SH-SY5Y (cell line): ENCODE measurements around the gene SPTLC2.

Experiments used
- GATA2 ChIP-seq: IDR thresholded peaks from 2 replicates; pipeline ENCODE4 v1.6.1; 2011; ENCODE audit warnings: mild to moderate bottlenecking, low read depth, low read length
- GATA3 ChIP-seq: IDR thresholded peaks from 2 replicates; pipeline ENCODE4 v1.6.1; 2011; ENCODE audit warnings: low read depth, mild to moderate bottlenecking, low read length, moderate library complexity

SPTLC2 gene

DNA sequence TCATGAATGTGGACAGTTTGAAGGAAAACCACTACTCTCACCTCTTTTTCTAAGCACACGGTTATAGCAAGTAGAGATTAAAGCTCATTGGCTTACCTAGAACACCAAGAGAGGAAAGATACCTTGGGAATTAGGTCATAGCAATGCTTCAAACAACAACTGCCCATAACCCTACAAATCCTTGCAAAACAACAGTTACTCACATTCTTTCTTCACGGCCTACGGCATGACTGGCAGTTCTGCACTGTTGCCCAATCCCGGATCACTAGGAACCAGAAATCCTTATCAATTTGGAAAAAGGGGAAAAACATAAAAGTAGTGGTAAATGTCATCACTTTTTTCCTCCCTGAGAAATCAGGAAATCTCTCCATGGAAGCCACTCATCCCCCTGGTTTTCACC is 108.2 kb downstream of the SPTLC2 start:
- TF ChIP-seq GATA3 (no peak), GATA2 (no peak)

DNA sequence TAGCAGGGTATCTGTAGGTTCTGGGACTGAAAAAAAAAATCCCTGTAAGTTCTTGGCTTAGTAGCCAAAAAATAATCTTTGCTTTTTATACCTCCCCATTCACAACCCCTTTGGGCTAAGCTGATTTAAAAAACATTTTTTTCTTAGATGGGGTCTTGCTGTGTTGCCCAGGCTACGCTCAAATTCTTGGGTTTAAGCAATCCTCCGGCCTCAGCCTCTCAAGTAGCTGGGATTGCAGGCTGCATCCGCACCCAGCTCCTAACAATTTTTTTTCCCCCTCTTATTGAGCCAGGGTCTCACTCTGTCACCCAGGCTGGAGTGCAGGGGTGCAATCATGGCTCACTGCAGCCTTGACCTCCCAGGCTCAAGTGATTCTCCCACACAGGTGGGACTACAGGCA is 108.7 kb downstream of the SPTLC2 start:
- TF ChIP-seq GATA2 (no peak), GATA3 (no peak)

DNA sequence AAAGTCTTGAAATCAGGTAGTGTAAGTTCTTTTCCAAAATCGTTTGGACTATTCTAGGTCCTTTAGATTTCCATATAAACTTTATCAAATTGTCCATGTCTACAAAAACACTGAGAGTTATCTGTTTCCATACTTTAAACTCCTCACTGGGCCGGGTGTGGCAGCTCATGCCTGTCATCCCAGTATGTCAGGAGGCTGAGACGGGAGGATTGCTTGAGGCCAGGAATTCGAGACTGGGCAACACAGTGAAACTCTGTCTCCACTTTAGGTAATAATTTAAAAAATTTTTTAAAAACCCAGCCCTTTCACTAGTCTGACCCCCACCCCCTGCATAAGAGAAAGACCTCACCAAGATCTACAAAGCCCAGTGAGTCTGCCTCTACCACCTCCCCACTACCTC is 111.4 kb downstream of the SPTLC2 start:
- TF ChIP-seq GATA3 (no peak), GATA2 (no peak)

DNA sequence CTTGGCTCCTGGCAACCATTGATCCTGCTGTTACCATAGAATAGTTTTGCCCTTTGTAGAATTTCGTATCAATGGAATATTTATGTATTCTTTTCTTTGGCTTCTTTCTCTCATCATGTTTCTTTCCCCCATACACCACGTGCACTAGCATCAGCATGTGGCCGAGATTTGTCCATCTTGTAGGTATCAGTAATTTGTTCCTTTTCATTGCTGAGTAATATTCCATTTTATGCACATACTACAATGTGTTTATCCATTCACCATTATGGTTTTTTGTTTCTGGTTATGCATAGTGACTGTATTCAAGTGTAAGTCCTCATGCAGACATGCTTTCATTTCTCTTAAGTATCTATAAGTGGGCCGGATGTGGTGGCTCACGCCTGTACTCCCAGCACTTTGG is 113.3 kb downstream of the SPTLC2 start:
- no peak for TF ChIP-seq GATA3
- TF ChIP-seq GATA2 = no peak

DNA sequence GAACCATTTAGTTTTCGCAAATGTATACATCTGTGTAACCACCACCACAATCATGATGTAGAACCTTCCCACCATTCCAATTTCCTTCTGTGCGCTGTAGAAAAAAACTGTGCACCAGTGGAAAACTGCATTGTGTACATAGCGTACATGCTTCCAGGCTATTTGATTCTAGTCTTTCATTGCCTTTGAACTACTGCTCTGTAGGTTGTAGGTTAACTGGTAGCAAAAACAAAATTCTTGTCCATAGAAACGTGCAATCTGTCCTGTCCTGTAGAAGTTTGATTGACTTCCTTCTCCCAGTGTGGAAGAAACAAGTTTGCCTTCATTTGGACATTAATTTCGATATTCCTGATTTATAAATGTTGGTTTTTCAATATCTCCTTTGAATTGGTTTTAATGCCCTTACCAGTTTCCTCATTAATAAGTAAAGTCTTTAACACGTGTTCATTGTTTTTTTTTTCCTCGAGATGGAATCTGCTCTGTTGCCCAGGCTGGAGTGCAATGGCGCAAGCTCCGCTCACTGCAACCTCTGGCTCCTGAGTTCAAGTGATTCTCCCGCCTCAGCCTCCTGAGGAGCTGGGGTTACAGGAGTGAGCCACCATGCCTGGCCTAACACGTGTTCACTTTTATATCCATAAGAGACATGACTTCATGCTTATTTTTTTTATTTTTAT is 114.2 kb downstream of the SPTLC2 start:
- TF ChIP-seq GATA3 (no peak), GATA2 (no peak)

DNA sequence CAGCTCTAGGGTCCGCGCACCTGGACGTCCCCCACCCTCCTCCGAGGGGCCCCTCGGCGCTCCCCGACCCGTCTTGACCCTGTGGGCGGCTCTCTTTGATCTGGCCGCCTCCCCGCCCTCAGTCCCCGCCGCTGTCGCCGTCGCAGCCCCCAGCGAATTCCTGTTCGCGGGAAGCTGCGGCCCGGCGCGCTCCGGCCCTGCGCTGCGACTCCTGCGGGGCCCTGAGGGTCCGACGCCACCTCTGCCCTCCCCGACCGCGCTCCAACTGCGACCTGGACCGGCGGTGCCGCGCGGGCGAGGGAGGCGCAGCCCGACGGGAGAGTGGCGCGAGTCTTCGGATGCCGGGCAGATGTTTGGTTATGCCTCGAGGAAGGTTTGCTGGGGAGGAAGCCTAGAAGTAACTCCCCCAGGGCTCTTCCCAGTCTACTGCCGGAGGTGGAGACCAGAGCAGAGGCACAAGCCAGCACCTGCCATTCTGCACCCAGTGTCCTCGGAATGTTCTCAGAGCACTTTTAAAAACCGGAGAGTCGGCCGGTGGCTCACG is 117.4 kb downstream of the SPTLC2 start:
- no peak for TF ChIP-seq GATA2
- TF ChIP-seq GATA3 = no peak

DNA sequence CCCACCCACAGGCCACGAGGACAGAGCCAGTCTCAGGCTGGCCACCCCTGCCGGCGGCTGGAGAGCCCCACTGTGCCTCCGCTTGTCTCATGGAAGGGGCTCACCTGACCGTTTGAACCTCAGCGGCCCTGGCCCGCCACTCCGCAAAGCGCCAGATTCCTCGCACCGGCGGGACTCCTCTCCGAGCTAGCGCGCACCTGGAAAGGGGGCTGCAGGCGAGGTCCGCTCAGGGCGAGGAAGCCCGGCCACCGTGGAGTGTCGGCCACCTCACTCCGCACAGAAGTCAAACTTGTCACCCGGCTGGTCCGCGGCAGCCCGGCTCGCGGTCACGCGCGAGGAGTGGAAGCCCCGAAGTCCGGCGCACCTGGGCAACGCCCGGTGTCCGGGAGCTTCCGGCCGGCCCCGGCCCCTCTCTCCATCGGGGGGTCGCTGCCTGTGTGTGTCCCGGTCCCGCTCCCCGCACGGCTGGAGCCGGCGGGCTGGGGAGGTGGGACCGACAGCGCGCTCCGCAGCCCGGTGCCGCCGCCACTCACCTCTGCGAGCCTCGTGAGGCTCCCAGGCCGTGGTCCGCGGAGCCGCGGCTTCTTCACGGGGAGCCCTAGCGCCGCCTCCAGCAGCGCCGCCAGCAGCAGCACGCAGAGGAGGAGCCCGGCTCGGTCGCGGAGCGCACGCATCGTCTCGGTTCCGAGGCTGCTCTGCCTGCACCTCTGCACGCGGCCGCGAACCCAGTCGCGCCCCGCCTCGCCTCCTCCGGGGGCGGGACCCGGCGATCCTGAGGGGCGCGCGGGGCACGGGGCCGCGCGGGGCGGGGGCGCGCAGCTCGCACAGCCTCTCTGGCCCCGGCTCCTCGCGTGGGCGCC is 118.1 kb downstream of the SPTLC2 start, which contains the start of gene ISM2:
TSS of gene ISM2 (minus strand) at position 697 of the 860 bp plus-strand sequence. CDS start at position 674, 23 bp downstream.
- TF ChIP-seq GATA3 (no peak), GATA2 (no peak)

DNA sequence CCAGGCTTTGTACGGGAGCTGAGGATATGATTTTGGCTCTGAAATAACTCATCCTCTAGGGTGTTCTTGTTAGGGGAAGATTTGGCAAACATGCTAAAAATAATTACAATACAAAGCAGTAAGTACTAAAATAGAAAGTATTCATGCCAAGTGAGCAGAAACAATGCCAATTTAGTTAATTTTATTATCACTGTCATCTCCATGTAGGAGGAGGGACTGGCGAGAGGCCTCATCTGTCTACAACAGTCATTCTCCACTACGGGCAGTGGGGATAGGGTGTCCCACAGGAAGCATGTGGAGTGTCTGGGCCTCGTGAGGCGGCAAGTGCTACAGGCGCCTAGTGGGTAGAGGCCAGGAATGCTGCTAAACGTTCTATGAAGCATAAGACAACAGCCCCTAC is 121.1 kb downstream of the SPTLC2 start:
- TF ChIP-seq GATA2 (no peak), GATA3 (no peak)

DNA sequence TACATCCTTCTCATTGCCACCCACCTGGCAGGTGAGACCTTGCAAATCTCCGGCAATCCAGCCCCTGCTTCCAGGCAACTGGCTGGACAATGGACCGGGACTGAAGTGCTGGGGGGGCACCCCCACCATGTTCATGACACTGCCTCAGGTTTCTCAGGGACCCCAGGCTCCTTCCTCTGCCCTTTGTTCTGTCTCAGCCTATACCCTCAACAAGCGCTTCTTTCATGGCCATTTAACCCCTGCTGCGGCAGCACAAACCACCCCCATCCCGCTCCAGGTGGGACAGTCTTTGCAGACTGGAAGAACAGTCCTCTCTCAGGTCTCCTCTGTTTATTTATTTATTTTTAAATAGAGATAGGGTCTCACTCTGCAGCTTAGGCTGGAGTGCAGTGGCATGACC is 125.4 kb downstream of the SPTLC2 start:
- TF ChIP-seq GATA2 = no peak
- TF ChIP-seq GATA3 = no peak

DNA sequence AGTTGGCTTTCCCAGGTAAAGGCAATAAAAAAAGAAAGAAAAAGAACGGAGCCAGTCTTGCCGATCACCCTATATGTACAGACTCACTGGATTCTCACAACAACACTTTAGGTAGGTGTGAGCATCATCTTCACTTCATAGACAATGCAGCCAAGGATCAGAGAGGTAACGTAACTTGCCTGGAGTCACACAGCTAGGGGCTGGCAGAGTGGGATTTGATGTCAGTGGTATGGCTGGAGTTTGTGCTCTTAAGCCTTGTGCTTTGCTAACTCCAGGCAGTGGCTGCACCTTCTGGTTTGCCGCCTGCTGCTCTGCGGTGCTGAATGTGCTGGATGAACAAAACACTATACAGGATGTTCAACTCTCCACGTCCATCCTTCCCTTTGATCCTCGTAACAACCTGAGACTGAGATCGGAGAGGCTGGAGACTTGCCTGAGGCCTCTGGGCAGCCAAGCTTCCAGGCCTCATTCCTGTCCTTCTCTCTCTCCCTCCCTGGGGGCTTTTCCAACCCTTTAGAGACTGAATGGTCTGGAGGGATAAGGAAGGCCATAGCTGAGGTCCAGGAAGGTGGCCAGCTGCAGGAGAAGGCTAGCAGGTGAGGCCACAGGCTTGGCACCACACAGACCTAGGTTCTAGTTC is 126.0 kb downstream of the SPTLC2 start:
- no peak for TF ChIP-seq GATA2
- TF ChIP-seq GATA3 = no peak

DNA sequence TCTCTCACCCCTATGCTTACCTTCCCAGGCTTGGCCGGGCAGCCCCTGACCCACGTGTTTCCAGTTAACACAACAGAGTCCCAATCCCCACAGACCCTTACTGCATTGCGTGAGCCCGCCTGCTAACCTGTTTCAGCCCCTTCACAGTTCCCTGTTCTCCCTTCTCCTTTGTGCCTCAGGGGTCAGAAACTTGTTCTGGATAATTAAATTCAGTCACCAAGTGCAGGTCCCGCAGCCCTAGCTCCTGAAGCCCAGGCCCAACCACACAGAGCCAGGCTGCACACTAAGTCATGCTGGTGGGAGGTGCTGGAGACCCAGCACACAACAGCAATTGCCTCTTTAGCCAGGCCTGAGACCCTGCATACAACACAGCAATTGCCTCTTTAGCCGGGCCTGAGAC is 127.4 kb downstream of the SPTLC2 start:
- no peak for TF ChIP-seq GATA3
- TF ChIP-seq GATA2 = no peak

DNA sequence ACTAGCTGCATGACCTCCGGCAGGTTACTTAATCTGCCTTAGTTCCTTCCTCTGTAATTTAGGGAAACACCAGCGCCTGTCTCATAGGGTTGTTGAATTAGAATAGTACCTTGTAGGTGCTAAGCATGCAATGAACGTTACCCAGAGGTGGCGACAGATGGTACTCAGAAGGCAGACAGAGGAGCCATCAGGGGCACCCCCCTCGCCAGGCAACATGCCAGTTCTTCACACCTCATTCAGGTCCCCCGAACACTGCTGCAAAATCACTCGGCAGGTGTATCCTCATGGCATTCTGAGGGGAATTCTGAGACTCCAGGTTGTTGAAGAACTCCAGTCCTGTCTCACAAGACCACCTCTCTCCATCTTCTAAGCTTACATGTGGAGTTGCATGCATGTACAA is 127.9 kb downstream of the SPTLC2 start:
- no peak for TF ChIP-seq GATA3
- TF ChIP-seq GATA2 = no peak

DNA sequence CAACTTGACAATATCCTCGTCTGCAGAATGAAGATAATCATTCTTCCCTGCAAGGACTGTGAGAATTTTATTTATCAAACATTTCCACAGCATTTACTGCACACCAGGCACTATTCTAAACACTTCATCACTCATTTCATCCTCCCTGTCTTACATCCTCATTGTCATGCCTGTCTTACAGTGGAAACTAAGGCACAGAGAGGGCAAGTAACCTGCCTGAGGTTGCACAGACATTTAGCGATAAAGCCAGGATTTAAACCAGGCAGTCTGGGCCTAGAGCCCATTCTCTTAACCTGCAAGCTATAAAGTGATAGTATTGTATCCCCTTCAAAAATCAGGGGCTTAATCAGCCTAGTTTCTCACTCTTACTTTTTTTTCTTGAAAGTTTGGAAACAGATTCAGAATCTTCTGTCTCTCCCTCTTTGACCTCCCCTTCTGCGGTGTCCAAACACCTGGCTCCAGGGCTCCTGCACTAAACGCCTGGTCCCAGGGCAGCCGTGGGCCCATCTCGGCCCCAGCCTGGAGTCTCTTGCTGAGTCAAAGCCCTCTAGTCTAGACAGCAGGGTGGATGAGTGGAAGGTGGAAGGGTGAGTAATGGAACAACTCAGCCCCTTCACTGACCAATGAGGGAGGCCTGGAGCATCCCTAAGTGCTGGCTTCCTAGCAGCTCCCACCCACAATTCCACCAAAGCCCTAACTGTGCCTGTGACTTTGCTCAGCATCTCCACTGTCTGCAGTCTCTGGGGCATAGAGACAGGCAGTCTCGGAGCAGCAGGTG is 130.3 kb downstream of the SPTLC2 start:
- no peak for TF ChIP-seq GATA2
- no peak for TF ChIP-seq GATA3
